Measurements from ENCODE around the gene PODN. TPM values are rescaled to one million over a fixed set of nuclear protein-coding genes. Genes with fewer than 3 reads are reported as not detected.

Gene PODN
- total and polyA plus RNA-seq, 2 donors (not counting 3 experiments of a cell fraction or from before 2014, with no cell fraction given), result 1.3 to 1.5 TPM

- FAIRE-seq (no peak), DNase-seq (ENCODE audit: low read depth, low spot score) (no peak)
- no peak overlapping the region for H3K4me3 ChIP-seq (replicated peaks in 1 of 3; ENCODE audit: insufficient read depth in 1 of 3, low read depth in 1 of 3, low read length in 3 of 3)
- dilution Hi-C loops (cut with MboI; ENCODE audit: extremely low pct_ligation_motif_present, low sequenced_read_pairs), result no loop called here
- no peaks in the 10 kb centered on the region for H3K9me3 ChIP-seq (replicated peaks; ENCODE audit: control insufficient read depth, insufficient read depth, low read length)
- H3K4me2 ChIP-seq (ENCODE audit: insufficient read depth, low read length), result no peak overlapping the region
- CTCF ChIA-PET, result no interaction called here
- no peaks in the 10 kb centered on the region for H4K20me1 ChIP-seq (replicated peaks; ENCODE audit: control insufficient read depth, extremely low read depth, insufficient read depth, low read length)
- TF ChIP-seq GATA2 (IDR thresholded peaks at IDR 0.05; ENCODE audit: insufficient read depth, insufficient read length, low read depth, low read length) (no peak), CTCF (IDR thresholded peaks at IDR 0.05; ENCODE audit: extremely low read depth in 1 of 2, insufficient read depth in 1 of 2, low read depth in 1 of 2, low read length in 2 of 2) (no peak), JUN (IDR thresholded peaks at IDR 0.05; ENCODE audit: borderline replicate concordance, insufficient read depth, insufficient read length, low read depth) (no peak), POLR2AphosphoS5 (IDR thresholded peaks at IDR 0.05; ENCODE audit: insufficient read depth, low read depth, low read length) (no peak), MAX (IDR thresholded peaks at IDR 0.05; ENCODE audit: insufficient read depth, insufficient read length) (no peak), FOS (IDR thresholded peaks at IDR 0.05; ENCODE audit: borderline replicate concordance, insufficient read depth, low read length) (no peak), EZH2 (IDR thresholded peaks at IDR 0.05; ENCODE audit: borderline replicate concordance, low read depth, low read length, severe bottlenecking) (no peak), POLR2A (IDR thresholded peaks at IDR 0.05; ENCODE audit: low read depth, low read length) (no peak), MYC (IDR thresholded peaks at IDR 0.05; ENCODE audit: low read depth, low read length) (no peak)
- H3K27me3 ChIP-seq (ENCODE audit: control insufficient read depth in 2 of 2, insufficient read depth in 2 of 2, low read length in 2 of 2), result no peaks in the 10 kb centered on the region
- H3K9me1 ChIP-seq (replicated peaks; ENCODE audit: control insufficient read depth, extremely low read depth, insufficient read depth, low read length), result no peaks in the 10 kb centered on the region
- no peaks in the 10 kb centered on the region for H3K79me2 ChIP-seq (ENCODE audit: control insufficient read depth, insufficient read depth, low read length)
- no peak overlapping the region for H2AFZ ChIP-seq (ENCODE audit: low read depth, low read length)
- POLR2A ChIA-PET, result no interaction called here
- H3K9ac ChIP-seq (replicated peaks; ENCODE audit: extremely low read depth, insufficient read depth, low read length), result no peak overlapping the region
- no TSS peak for BruUV-seq (replicated peaks)
- H3K36me3 ChIP-seq (ENCODE audit: control insufficient read depth in 2 of 2, extremely low read depth in 1 of 2, insufficient read depth in 2 of 2, low read length in 2 of 2), result peaks cover 2 to 11% of the 10 kb centered on the region in 2 experiments
- no peak overlapping the region for H3K27ac ChIP-seq (ENCODE audit: insufficient read depth, low read depth, low read length)
- no peaks in the 10 kb centered on the region for H3K4me1 ChIP-seq (ENCODE audit: control insufficient read depth, extremely low read depth, insufficient read depth, low read length)
- intact Hi-C loops (cut with micrococcal nuclease), result no loop called here
Measured at GRCh38 chr1:53037159-53037558, 24.9 kb upstream of the PODN start.
